GM23338 (cell line): ENCODE data around the gene CRYBG2. TPM values are rescaled to one million over a fixed set of nuclear protein-coding genes. Genes with fewer than 3 reads are reported as not detected.

Source experiments
- ATAC-seq: fragments of 200-7000 bp; cut with Tn5 transposase; 3 replicates; pipeline ENCODE4 v1.9.1; 2020
- DNase-seq: peaks from one replicate; pipeline ENCODE4 v3.0.0-alpha.2; 2015; ENCODE audit warnings: low spot score
- H2AFZ ChIP-seq: fragments of 200-600 bp; sonication (generic); 2 replicates; pipeline ENCODE4 v1.8.0; 2016; ENCODE audit warnings: antibody characterized with exemption, mild to moderate bottlenecking, moderate library complexity
- H3F3A ChIP-seq: fragments of 200-600 bp; sonication (generic); replicated peaks from 2 replicates; pipeline ENCODE4 v1.8.0; 2017; ENCODE audit warnings: antibody characterized with exemption, mixed run types, low read depth
- H3K27ac ChIP-seq: fragments of 200-600 bp; sonication (generic); 2 replicates; pipeline ENCODE4 v1.6.1; 2016; ENCODE audit warnings: low read depth
- H3K27me3 ChIP-seq: fragments of 200-600 bp; sonication (generic); 2 replicates; pipeline ENCODE4 v1.8.0; 2016; ENCODE audit warnings: mild to moderate bottlenecking, mixed run types, moderate library complexity; ENCODE audit not compliant: insufficient read depth
- H3K36me3 ChIP-seq: fragments of 200-600 bp; sonication (generic); 2 replicates; pipeline ENCODE4 v1.8.0; 2016; ENCODE audit warnings: mild to moderate bottlenecking; ENCODE audit not compliant: insufficient read depth
- H3K4me1 ChIP-seq: fragments of 200-600 bp; sonication (generic); 2 replicates; pipeline ENCODE4 v1.8.0; 2016; ENCODE audit warnings: mild to moderate bottlenecking, moderate library complexity; ENCODE audit not compliant: insufficient read depth
- H3K4me2 ChIP-seq: fragments of 200-600 bp; sonication (generic); 2 replicates; pipeline ENCODE4 v1.7.1; 2017; ENCODE audit warnings: mixed run types
- H3K4me3 ChIP-seq: fragments of 200-600 bp; sonication (generic); 2 replicates; pipeline ENCODE4 v1.6.1; 2016; ENCODE audit warnings: mixed run types
- H3K79me2 ChIP-seq: fragments of 200-600 bp; sonication (generic); replicated peaks from 2 replicates; pipeline ENCODE4 v1.8.0; 2017; ENCODE audit warnings: mild to moderate bottlenecking; ENCODE audit not compliant: insufficient read depth
- H3K9me2 ChIP-seq: fragments of 200-600 bp; sonication (generic); 2 replicates; pipeline ENCODE4 v1.8.0; 2017; ENCODE audit not compliant: insufficient read depth
- H4K20me1 ChIP-seq: fragments of 200-600 bp; sonication (generic); replicated peaks from 2 replicates; pipeline ENCODE4 v1.8.0; 2017; ENCODE audit warnings: mild to moderate bottlenecking; ENCODE audit not compliant: insufficient read depth
- H3K27ac Mint-ChIP-seq: 2 replicates; pipeline ENCODE4 v1.8.0; 2020; ENCODE audit warnings: inconsistent platforms, mild to moderate bottlenecking, moderate library complexity, mixed read lengths
- H3K27me3 Mint-ChIP-seq: 3 replicates; pipeline ENCODE4 v1.8.0; 2022; ENCODE audit warnings: low read depth, mild to moderate bottlenecking, moderate library complexity, mixed read lengths, inconsistent platforms; ENCODE audit not compliant: insufficient read depth, poor library complexity
- H3K36me3 Mint-ChIP-seq: 3 replicates; pipeline ENCODE4 v1.8.0; 2021; ENCODE audit warnings: low read depth, mild to moderate bottlenecking, inconsistent platforms, moderate library complexity, mixed read lengths
- H3K4me1 Mint-ChIP-seq: 3 replicates; pipeline ENCODE4 v1.8.0; 2020; ENCODE audit warnings: mild to moderate bottlenecking, inconsistent platforms, mixed read lengths
- H3K4me3 Mint-ChIP-seq: 3 replicates; pipeline ENCODE4 v1.8.0; 2021; ENCODE audit warnings: moderate library complexity, mild to moderate bottlenecking, inconsistent platforms, mixed read lengths
- H3K9me3 Mint-ChIP-seq: 3 replicates; pipeline ENCODE4 v1.8.0; 2020; ENCODE audit warnings: moderate library complexity, mild to moderate bottlenecking, inconsistent platforms, mixed read lengths
- CREB1 ChIP-seq: fragments of 250-450 bp; sonication (Bioruptor Pico); IDR thresholded peaks from 2 replicates; pipeline ENCODE4 v1.5.0; 2020; ENCODE audit warnings: low read depth, mild to moderate bottlenecking, moderate library complexity
- ETS1 ChIP-seq: IDR thresholded peaks from 2 replicates; pipeline ENCODE4 v1.6.1; 2016; ENCODE audit warnings: antibody characterized with exemption
- EZH2 ChIP-seq: fragments of 200-600 bp; sonication (generic); IDR thresholded peaks from one replicate; pipeline ENCODE4 v1.8.0; 2017; ENCODE audit warnings: antibody characterized with exemption, mild to moderate bottlenecking, low read depth; ENCODE audit not compliant: unreplicated experiment
- EZH2phosphoT487 ChIP-seq: fragments of 200-600 bp; sonication (generic); IDR thresholded peaks from one replicate; pipeline ENCODE4 v1.8.1; 2018; ENCODE audit warnings: antibody characterized with exemption; ENCODE audit not compliant: unreplicated experiment
- JUNB ChIP-seq: IDR thresholded peaks from one replicate; pipeline ENCODE4 v1.6.1; 2016; ENCODE audit warnings: antibody characterized with exemption; ENCODE audit not compliant: unreplicated experiment
- NANOG ChIP-seq: IDR thresholded peaks from 2 replicates; pipeline ENCODE4 v1.6.1; 2016; ENCODE audit warnings: antibody characterized with exemption, borderline replicate concordance
- POLR2AphosphoS5 ChIP-seq: IDR thresholded peaks from 2 replicates; pipeline ENCODE4 v1.6.1; 2016; ENCODE audit warnings: antibody characterized with exemption, low read depth
- REST ChIP-seq: IDR thresholded peaks from one replicate; pipeline ENCODE4 v1.6.1; 2018; ENCODE audit warnings: antibody characterized with exemption; ENCODE audit not compliant: unreplicated experiment
- STAT1 ChIP-seq: IDR thresholded peaks from one replicate; pipeline ENCODE4 v1.6.1; 2016; ENCODE audit warnings: antibody characterized with exemption; ENCODE audit not compliant: unreplicated experiment
- ZNF114 ChIP-seq: fragments of 250-450 bp; sonication (Bioruptor Pico); IDR thresholded peaks from 2 replicates; pipeline ENCODE4 v1.5.0; 2020; ENCODE audit warnings: mild to moderate bottlenecking, moderate library complexity
- ZNF331 ChIP-seq: fragments of 250-450 bp; sonication (Bioruptor Pico); IDR thresholded peaks from 2 replicates; pipeline ENCODE4 v1.5.0; 2020; ENCODE audit warnings: low read depth, mild to moderate bottlenecking, moderate library complexity
- ZNF462 ChIP-seq: fragments of 250-450 bp; sonication (Bioruptor Pico); IDR thresholded peaks from 2 replicates; pipeline ENCODE4 v1.5.0; 2020; ENCODE audit warnings: mild to moderate bottlenecking, moderate library complexity
- polyA plus RNA-seq: library from polyadenylated mRNA; unstranded; fragments of >200 nt; fragmentation: Nextera tagmentation; extraction: Ambion mirVana; gene quantifications from 2 replicates; pipeline ENCODE4 v1.2.1, GENCODE V29; 2016
- total RNA-seq: library from RNA; depleted of rRNA; stranded (reverse); fragments of >200 nt; shearing (Covaris generic); gene quantifications from 2 replicates; pipeline ENCODE4 v1.2.3, GENCODE V29; 2014
- TF ChIP-seq, protein P1 (sequence below), 2 experiments: fragments of 200-600 bp in 1 of 2; sonication (generic) in 1 of 2; conservative IDR thresholded peaks; 2 replicates each; pipeline versions ENCODE4 v1.5.1 to v1.6.1; 2016 to 2017; ENCODE audit warnings: antibody characterized with exemption in 2 of 2, low read depth in 2 of 2, mild to moderate bottlenecking in 2 of 2, moderate library complexity in 1 of 2

The CRYBG2 gene
- total and polyA plus RNA-seq, 2 experiments from 2014 or later: 17.6 to 18.4 TPM

GRCh38 chr1:26378879-26379251 is 24.9 kb upstream of the CRYBG2 start:
- H3K4me2 ChIP-seq: no peak overlapping the region

More at GRCh38 chr1:26378879-26379251, 24.9 kb upstream of the CRYBG2 start:
- Mint-ChIP-seq H3K4me3 (no peak overlapping the region), H3K27me3 (peaks cover 4% of the 10 kb centered on the region), H3K4me1 (peaks cover 17% of the 10 kb centered on the region), H3K36me3 (no peaks in the 10 kb centered on the region), H3K9me3 (no peaks in the 10 kb centered on the region), H3K27ac (no peak overlapping the region)
- H3K9me2 ChIP-seq: no peaks in the 10 kb centered on the region
- DNase-seq (no peak), ATAC-seq (no peak)
- H3K4me3 ChIP-seq: no peak overlapping the region
- H3K27ac ChIP-seq: no peak overlapping the region
- H4K20me1 ChIP-seq: no peaks in the 10 kb centered on the region
- H3K4me1 ChIP-seq: peaks cover 7% of the 10 kb centered on the region; the same call in 1 of the 2 replicates
- no peaks in the 10 kb centered on the region for H3K79me2 ChIP-seq
- no peaks in the 10 kb centered on the region for H3K36me3 ChIP-seq
- TF ChIP-seq CREB1 (CRISPR knock-in tag) (no peak), ZNF114 (CRISPR knock-in tag) (no peak), POLR2AphosphoS5 (no peak), REST (no peak), STAT1 (no peak), EZH2phosphoT487 (no peak), JUNB (no peak), ZNF331 (no peak), ZNF462 (CRISPR knock-in tag) (no peak), NANOG (no peak), ETS1 (no peak), EZH2 (no peak)
- TF ChIP-seq, protein P1, sequence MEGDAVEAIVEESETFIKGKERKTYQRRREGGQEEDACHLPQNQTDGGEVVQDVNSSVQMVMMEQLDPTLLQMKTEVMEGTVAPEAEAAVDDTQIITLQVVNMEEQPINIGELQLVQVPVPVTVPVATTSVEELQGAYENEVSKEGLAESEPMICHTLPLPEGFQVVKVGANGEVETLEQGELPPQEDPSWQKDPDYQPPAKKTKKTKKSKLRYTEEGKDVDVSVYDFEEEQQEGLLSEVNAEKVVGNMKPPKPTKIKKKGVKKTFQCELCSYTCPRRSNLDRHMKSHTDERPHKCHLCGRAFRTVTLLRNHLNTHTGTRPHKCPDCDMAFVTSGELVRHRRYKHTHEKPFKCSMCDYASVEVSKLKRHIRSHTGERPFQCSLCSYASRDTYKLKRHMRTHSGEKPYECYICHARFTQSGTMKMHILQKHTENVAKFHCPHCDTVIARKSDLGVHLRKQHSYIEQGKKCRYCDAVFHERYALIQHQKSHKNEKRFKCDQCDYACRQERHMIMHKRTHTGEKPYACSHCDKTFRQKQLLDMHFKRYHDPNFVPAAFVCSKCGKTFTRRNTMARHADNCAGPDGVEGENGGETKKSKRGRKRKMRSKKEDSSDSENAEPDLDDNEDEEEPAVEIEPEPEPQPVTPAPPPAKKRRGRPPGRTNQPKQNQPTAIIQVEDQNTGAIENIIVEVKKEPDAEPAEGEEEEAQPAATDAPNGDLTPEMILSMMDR (conservative IDR thresholded peaks at IDR 0.05; ENCODE audit: low read depth in 2 of 2): no peak
- H2AFZ ChIP-seq: no peak overlapping the region
- no peaks in the 10 kb centered on the region for H3F3A ChIP-seq
- H3K27me3 ChIP-seq: no peaks in the 10 kb centered on the region
